ENCODE measurements around the gene ARID1B.

The ARID1B gene

GRCh38 chr6:156899071-156899470 is 121.9 kb downstream of the ARID1B start:
- POLR2A ChIA-PET, result no interaction called here

GRCh38 chr6:156899532-156900135 is 122.5 kb downstream of the ARID1B start:
- no peak for TF ChIP-seq ZBTB10 (tag by site-specific recombination; IDR thresholded peaks at IDR 0.05)
- TF ChIP-seq ZFHX2 (tag by site-specific recombination; conservative IDR thresholded peaks at IDR 0.05), result 0 out of 2 replicates have a peak, but pooled peaks have one; percentile 29
- Histone ChIP-seq H3K27ac (ENCODE audit: extremely low read depth, low read depth, low read length) (no peak overlapping the region), H3K9me3 (ENCODE audit: control insufficient read depth, insufficient read depth, low read depth, low read length) (no peaks in the 10 kb centered on the region), H3K4me1 (ENCODE audit: control insufficient read depth, insufficient read depth, low read length) (peaks cover 12% of the 10 kb centered on the region), H3K36me3 (ENCODE audit: control insufficient read depth in 2 of 2, insufficient read depth in 1 of 2, low read length in 2 of 2) (0 out of 3 replicates have a peak, but pooled peaks cover 0 to 5% of the 10 kb centered on the region in 2 experiments), H3K4me3 (ENCODE audit: low read depth, low read length) (no peak overlapping the region)
- ChIA-PET POLR2A (no interaction called here), CTCF (interaction anchor here (0.9 to 1.2 kb wide), 3 partner anchors 9 to 93 kb away, joined by 5 read pairs; no protein-coding TSS in a partner anchor)

More at GRCh38 chr6:156899071-156899470, 121.9 kb downstream of the ARID1B start:
- TF ChIP-seq ZNF596 (tag by site-specific recombination; IDR thresholded peaks at IDR 0.05) (no peak), SCRT2 (tag by site-specific recombination; IDR thresholded peaks at IDR 0.05) (no peak), ZNF623 (tag by site-specific recombination; IDR thresholded peaks at IDR 0.05) (no peak), REST (tag by site-specific recombination; IDR thresholded peaks at IDR 0.05) (no peak)
- Histone ChIP-seq H3K36me3 (ENCODE audit: control insufficient read depth in 2 of 2, insufficient read depth in 1 of 2, low read length in 2 of 2) (0 out of 3 replicates have a peak, but pooled peaks cover 0 to 5% of the 10 kb centered on the region in 2 experiments), H3K9me3 (ENCODE audit: control insufficient read depth, insufficient read depth, low read depth, low read length) (no peaks in the 10 kb centered on the region), H3K4me3 (ENCODE audit: low read depth, low read length) (no peak overlapping the region), H3K4me1 (ENCODE audit: control insufficient read depth, insufficient read depth, low read length) (peaks cover 12% of the 10 kb centered on the region), H3K27ac (ENCODE audit: extremely low read depth, low read depth, low read length) (no peak overlapping the region)
- CTCF ChIA-PET, result interaction anchor here (0.6 to 1.2 kb wide), 4 partner anchors 8 to 93 kb away, joined by 3 to 5 read pairs (median 5); no protein-coding TSS in a partner anchor

- no peak for TF ChIP-seq ZNF10 (tag by site-specific recombination; IDR thresholded peaks at IDR 0.05)
- TF ChIP-seq PRDM6 (tag by site-specific recombination; IDR thresholded peaks at IDR 0.05), result peak; percentile 66
- ChIA-PET CTCF (interaction anchor here (0.9 to 1.2 kb wide), 3 partner anchors 9 to 94 kb away, joined by 5 read pairs; no protein-coding TSS in a partner anchor), POLR2A (no interaction called here)
- no peaks in the 10 kb centered on the region for H3K9me3 ChIP-seq (ENCODE audit: control insufficient read depth, insufficient read depth, low read depth, low read length)
- H3K4me3 ChIP-seq (ENCODE audit: low read depth, low read length), result no peak overlapping the region
- peaks cover 13% of the 10 kb centered on the region for H3K4me1 ChIP-seq (ENCODE audit: control insufficient read depth, insufficient read depth, low read length)
- H3K36me3 ChIP-seq (ENCODE audit: control insufficient read depth in 2 of 2, insufficient read depth in 1 of 2, low read length in 2 of 2), result 0 out of 3 replicates have a peak, but pooled peaks cover 0 to 5% of the 10 kb centered on the region in 2 experiments
- no peak overlapping the region for H3K27ac ChIP-seq (ENCODE audit: extremely low read depth, low read depth, low read length)
These were observed 123.1 kb downstream of the ARID1B start for GRCh38 chr6:156900292-156900691.

All from HEK293 (cell line).